Stimulated activated CD4-positive, alpha-beta T cell treated with anti-CD3 and anti-CD28 coated beads, Interleukin-12 subunit alpha, Interleukin-12 subunit beta, amount 100 ng/mL, for 24 hours (primary cell): Measurements from ENCODE around the gene MYO1B.

Experiments used
- DNase-seq, 2 experiments: peaks; one replicate each; pipeline ENCODE4 v3.0.0-alpha.2; 2020; ENCODE audit warnings: low read depth in 2 of 2

The MYO1B gene

DNA sequence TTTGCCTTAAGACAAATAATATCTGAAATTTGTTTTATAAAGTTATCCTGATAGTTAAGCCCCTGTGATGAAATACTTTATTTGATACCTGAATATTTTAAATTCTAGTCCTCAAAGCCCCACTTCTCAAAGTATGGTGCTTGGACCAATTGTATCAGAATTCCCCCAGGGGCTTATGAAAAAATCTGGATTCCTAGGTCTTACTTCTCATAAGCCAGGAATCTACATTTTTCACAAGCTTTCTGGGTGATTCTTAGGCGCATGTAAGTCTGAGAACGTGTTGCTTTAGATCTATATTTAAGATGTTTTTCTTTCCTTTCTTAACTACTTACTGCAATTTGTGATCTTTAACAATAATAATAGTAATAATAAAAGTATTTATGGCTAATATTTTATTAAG is 53.1 kb downstream of the MYO1B start:
- DNase-seq: no peak

DNA sequence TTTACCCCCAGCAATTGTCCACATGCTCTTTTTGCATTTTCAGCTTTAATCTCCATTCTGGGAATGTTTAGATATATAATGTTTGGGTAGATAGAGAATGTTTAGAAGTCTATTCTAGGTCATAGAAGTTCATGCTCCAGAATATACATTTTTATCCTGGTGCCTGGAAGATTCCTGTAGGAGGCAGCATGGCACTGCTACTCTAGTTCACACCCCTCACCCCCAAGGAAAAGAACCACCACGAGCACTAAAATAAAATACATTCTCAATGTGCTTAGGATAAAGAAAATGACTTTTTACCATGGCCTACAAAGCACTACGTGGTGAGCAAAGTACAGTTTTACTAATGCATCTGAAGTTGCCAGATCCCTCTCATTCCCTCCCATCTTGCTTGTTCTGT is 53.8 kb downstream of the MYO1B start:
- DNase-seq: no peak

DNA sequence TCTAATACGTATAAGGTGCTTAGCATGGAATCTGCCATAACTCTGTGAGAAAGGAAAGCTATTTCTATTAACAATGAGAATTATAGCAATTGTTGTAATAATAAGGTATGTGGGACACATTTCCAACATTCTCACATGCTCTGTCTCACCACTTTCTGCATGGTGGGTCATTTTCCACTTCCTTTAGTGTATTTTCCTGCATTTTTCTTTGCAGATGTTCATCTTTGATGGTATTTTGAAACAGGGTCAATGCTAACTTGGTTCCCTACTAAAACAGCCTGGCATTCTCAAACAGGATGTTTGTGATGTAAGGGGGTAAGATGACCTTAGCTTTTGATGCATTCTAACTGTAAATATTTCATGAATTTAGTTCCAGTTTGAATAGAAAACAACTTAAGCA is 54.7 kb downstream of the MYO1B start:
- DNase-seq: no peak

DNA sequence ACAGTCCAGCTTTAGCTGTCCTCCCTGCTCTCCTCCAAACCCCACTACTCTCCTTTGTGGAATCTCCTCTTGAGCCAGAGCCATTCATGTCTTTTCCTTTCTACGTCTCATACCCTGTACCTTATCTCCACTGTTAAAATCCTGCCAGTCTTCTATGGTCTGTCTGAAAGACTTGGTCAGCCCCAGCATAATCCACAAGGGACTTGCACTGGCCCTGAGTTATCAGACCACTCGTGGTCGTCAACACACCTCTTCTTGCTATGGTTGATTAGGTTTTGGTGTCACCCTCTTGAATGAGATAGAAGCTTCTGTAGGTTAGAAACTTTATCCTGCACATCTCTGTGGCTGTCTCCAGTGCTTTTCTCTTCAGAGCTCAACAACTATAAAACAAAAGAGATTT is 56.8 kb downstream of the MYO1B start:
- DNase-seq: no peak

DNA sequence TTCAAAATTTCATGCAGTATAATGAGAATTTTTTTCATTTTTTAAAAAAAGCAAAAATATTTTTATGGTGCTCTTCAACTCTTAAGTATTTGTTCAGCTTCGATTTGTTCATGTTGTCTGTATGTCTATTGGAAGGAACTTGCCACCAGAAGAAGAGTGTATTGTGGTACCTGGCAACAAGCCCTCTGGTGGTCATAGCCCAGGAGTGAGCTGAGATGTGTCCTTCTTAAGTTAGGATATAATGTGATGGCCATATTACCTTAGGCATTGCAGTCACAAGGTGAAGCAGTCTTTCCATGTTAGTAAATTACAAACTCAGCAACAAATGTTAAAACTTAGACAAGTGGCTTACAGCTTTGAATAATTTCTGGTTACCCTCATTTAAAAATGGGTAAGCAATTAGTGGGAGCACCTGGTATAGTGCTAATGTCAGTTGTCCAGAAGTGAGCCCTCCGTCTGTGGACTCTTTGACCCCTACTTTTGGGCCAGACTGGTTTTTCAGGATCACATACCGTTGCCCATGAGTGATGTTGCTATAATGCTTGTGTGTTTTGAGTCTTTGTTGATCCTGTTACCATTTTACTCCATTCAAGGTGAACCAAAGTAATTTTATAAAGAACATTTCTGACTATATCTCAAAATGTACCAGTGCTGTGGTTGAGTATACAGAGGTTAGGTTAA is 57.4 kb downstream of the MYO1B start:
- no peak for DNase-seq

DNA sequence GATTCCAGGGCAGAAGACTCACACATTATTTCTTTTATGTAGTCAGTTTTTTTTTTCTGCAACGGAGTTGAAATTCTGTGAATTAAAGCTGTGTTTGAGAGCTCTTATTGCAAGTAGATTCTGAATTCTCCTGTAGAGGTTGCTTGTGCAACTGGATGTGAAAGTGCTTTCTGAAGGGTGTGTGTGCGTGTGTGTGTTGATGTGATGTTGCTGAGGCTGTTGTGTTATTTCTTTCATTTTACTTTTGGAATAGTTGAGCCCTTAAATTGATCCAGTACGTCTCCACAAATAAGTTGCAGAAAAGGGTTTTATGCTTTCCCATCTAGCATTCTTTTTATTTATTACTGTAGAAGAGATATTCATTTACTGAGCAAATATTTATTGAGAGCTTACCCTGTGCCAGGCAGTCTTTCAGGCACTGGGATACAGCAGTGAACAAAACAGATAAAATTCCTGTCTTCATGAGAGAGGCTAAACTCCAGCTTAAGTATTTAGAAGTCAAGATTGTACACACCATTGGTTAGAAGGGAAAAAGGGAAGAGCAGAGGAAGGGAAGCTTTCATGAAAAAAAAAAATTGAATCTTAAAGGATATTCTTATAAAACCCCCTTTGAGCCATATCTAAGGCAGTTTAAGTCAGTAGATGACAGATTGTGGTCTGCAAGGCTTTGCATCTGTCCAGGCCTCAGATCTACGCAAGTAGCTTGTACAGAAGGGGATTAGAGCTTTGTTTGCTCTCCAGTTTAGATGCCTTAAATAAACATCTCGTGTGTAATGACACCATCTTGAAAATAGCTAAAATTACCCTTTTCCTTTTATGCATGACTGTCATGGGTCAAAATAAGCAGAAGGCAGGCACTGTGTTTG is 58.2 kb downstream of the MYO1B start:
- DNase-seq: no peak

DNA sequence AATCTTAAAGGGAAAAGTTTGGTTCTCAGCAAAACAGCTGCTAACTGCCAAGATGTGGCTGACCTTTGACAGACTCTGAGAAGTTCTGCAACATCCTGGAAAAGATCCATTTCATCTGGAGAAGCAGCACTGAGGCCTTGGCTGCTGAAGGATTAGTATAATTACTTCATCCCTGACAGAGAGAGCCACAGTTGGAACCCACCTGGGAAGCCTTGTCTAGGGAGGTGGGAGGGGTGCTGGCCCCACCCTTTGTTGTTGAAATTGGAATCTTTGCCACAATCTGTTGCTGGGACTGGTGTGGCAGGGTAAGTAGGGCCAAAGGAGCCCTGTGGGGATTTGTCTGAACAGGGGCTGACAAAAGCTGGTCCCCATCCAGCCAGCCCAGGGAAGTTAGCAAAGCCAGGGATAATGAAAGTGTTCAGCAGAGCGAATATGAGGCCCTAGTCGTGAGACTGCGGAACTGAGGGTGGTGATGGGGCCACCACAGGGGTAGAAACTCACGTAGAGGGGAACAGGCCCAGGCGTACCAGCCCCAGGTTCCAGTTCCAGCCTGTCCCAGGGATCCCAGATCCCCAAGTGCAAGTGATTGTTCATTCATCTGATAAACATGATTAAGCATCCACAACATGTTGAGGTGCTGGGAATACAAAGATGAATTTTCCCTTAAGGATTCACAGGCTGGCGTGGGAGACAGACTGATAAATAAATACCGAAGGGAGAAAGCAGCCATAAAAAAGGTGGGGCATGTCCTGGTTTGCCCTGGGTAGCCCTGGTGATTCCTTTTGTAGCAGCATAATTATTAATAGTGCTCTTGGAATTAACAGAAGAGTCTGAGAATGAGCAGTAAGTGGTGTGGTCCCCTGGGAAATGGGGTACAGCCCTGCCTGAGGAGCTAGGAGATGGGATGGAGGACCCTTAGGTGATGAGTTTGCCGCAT is 60.0 kb downstream of the MYO1B start:
- no peak for DNase-seq

DNA sequence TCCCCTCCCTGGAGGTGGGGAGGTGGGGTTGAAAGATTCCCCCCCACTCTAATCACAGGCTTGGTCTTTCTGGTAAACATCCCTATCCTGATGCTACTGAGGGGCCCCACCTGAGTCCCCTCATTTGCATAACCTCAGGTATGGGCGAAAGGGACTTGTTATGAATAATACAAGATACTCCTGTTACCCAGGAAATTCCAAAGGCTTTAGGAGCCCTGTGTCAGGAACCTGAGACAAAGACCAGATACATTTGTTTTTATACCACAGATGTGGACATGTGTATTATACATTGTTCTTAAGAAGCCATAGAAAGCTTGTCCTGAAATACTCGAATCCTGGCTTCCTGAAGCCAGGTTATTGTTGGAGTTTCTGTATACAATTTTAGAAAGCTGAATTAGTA is 62.8 kb downstream of the MYO1B start:
- DNase-seq: no peak

DNA sequence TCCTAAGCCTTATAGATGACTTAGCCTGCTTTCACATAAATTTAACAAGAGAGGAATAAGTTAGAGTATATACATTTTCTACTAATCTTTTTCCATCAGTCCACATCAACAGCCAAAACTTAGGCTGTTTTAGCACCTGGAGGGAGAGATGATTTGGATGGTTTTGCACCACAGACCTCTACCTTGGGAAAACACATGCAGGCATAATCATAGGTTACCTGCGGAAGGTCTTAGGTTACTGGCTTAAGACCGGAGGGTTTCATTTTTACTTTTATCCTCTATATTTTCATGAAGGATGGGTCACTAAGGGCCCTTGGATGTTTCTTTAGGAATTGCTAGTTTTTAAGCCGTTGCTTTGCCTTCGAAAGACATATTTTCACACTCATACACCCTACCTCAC is 66.0 kb downstream of the MYO1B start:
- DNase-seq: no peak

DNA sequence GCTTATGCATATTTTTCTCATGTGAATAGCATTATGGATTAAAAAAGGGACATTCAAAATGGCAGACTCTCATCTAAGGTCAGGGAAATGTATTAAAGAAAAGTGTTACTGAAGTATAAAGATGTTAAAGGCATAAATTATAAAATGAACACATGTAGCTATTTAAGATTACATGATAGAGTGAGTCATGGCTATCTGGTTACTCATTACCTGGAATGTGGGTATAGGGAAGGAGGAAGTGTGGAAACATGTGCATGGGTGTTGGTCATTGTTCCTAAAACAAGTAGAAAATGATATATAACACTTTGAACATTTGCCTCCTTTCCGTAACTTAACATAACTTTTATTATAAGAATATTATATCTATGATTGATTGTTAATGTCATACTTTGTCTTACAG is 66.4 kb downstream of the MYO1B start:
- no peak for DNase-seq

DNA sequence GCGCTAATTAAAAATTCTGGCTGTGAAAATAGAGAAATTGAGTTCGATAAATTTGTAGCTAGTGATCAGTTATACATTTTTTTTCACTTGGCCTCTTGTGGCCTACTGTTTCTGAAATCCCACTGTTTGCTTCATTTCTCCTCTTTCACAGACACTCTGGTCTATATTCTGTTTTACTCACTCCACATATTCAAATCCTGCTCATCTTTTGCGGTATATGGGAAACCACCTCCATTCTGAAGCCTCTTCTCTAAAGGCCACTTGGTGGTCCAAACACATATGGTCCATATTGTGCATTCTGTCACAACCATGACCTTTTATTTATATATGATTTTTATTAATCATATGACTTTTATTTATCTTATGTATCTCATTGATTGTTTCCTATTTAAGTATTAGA is 67.0 kb downstream of the MYO1B start:
- DNase-seq: no peak

DNA sequence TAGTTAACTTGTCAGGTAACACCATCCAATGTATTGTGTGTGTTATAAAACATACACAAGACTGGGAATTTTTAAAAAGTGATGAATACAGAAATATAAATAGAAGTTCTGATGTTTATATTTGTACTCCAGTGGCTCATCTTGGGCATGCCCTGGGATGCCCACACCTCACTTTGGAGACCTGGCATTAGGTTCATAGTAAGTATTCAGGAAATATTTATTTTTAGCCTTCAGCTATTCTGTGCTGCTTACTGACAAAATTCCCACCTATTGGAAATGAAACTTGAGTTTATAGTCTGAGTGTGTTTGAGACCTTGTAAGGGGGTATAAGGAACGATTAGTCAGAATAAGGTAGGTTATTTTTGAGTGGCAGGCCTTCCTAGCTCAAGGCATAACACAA is 67.5 kb downstream of the MYO1B start:
- DNase-seq: no peak

DNA sequence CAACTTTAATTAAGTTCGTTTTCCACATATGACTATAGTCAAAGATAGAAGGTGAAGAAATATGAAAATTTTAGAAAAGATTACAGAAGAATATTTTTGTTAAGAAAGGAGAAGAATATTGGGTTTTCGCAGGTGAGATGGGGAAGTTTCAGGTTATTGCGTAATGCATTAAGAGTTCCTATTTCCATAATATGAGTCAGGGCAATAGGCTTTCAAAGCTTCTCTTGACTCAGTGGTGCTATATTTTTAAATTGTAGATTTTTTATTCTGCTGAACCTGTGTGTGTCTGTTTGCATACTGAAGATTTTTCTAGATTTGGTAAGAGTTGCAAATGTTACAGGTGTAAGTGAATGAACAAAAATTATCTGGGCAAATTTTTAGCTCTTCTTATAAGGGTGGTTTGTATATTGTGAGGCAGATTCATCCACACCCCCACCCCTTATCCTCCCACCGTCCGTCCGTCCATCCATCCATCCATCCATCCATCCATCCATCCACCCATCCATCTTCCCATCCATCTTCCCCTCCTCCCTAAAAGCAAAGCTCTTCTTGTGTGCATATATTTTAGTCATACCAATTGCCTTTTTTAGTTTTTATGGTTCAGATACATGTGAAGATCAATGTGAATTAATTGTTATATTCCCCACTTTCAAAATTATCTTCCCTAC is 69.6 kb downstream of the MYO1B start:
- DNase-seq: no peak

DNA sequence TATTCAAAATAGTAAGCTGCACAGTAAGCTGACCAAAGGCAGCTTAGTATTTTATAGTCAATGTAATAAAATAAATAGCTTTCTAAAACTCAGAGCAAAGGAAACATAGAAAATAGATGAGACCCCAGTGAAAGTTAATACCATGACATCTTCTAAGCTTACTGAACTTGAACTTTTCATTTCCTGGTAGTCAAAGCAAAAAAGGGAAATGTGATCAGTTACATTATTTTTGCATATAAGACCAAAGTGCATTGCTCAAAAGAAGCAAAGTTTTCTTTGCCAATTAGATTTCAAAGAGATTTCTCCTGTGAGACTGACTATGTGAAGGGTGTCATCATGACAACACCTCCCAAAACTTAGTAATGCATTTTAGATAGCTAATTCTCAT is 70.2 kb downstream of the MYO1B start:
- no peak for DNase-seq

DNA sequence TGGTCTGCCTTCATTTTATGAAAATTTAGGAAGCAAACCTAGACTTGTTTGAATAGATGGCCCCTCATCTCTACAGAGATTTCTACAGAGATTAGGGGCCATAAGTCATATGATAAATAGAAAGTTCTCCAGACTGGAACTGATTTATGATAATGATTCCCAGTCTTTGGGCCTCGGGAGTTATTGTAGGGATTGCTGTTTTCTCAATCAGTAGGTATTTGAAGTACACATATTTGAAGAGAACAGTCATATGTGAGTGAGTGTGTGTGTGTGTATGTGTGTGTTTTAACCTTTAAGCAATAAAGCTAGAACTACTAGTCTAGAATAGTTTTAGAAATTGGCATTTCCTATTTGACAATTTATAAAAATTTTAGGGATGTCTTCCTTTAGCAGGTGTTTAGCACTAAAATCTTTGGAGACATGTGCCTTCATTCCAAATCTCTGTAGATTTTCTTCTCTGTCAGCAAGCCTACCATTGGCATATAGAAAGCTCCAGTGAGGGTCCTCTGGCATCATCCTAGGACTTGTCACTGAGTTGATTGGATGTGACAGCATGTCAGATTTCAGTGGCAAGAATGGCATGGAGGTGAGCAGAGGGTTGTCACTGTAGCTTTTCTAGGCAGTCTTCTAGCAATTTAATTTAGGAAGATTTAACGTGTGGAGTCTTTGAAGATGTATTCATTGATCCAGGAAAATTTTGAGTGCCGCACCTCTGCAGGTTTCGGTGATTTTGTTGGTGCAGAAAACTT is 71.2 kb downstream of the MYO1B start:
- no peak for DNase-seq

DNA sequence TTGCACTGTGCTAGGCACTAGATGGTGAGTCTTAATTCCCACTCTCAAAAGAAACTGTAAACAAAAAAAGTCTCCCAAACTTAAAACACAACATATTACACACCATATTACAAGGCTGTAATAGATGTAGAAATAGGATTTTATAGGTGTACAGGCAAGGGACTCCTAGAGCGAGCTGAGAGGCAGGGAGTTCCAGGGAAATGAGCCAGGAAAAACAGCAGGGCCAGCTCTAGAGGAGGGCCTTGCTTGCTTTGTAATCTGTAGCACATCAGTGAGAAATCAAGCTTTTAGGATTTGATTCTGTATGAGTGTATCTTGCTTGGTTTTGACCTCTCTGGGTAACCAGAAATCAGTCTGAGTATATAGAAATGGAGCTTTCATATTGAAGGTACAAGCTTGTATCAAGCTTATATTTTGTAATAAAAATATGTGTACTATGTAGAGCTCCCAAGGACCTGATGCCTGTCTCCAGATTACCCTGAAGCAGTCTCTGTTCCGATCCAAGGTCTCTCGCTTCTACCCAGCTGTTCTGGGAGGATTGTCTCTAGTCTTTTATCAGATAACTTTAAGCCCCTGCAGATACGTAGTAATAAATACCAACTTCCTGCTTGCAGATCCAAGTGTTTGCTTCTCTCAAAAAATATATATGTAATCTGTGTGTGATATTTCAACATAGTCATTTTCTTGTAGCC is 73.0 kb downstream of the MYO1B start:
- no peak for DNase-seq

DNA sequence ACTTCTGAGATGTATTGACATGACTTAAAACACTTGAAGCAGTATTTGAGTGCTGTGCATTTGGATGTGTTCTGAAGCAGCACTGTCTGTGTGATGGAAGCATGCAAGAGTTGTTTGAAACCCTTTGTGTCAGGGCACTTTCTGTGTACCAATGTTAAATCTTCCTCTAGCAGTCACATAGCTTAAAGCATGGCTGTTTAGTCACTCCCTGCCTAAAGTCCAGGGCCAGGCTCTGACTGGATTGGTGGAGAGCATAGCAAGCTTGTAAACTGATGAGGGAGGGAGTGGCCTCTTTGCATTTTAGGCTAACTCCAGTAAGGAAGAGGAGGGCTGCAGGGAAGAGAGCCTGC is 73.5 kb downstream of the MYO1B start:
- DNase-seq: no peak

DNA sequence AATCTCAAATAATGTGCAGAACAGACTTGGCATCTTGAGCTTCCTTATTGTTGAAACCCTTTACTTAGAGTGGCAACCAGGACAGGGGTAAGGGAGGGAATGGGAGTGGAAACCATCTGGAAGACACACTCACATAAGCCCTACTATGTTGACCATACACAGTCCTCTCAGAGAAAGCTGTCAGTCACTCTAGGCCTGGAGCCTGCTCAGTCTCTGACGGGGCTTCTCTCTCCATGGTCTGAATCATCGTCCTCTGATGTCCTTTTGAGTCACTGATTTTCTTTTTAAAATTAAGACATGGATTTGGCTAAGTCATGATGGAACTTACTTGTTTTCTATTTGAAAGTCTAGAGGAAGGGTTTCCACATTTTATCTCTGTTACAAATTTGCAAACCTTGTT is 74.0 kb downstream of the MYO1B start:
- DNase-seq: no peak

DNA sequence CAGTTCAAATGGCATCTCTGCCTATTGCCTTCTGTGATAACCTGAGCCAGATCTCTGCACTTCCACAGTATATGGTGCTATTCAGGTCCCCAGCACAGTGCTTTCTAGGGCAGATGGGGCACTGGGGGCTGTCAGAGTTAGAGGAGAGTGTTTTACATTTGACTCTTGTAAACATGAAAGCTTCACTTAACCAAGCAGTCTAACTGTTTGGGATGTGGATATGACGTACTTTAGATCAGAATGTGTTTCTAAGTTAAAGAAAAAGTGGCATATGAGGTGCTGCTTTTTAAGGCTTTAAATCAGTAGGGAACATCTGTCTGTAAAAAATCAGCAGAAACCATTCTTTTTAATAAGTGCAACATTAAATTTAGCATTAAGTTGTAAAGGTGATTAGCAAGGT is 75.7 kb downstream of the MYO1B start:
- no peak for DNase-seq

DNA sequence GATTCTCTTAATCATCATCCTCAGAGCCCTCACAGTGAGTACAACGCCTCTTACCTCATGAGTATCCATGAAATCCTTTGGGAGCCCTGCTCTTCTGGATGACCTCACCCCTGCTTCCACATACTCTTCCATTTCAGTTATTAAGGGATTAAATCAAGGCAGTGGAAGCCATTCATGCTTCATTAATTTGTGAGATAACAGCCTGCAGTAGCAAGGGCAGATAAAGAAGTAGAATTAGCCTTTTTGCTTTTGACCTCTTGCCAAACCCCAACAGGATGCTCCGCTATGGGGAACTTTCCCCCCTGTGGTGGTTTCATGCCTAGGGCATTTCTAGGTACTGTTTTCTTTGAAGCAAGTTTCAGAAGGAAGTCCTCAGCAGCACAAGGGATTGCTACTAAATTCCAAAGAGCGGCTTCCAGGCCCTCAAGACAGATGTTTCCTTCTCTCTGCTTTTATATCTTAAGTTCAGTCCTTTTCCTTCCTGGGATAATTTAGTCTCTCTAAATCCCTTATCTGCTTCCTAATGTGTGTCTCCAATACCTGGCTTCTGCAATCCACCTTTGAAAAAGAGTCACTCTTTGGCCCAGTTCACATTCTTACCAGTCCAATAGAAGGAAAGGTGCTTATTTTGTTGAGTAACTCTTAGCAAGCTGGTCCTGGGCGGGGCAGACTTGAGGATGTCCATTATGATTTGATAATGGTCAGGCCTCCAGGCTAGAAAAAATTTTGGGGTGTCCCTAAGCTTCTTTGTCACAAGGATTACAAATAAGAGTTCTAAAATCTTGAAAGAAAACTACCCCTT is 76.9 kb downstream of the MYO1B start:
- no peak for DNase-seq
